K562 (cell line): Measurements from ENCODE around the gene POP5. TPM values are rescaled to one million over a fixed set of nuclear protein-coding genes. Genes with fewer than 3 reads are reported as not detected.

Experiments used
- CBX8 ChIP-seq: fragments of 200-600 bp; sonication (generic); IDR thresholded peaks from 2 replicates; pipeline ENCODE4 v1.6.1; 2012; ENCODE audit warnings: borderline replicate concordance, mixed run types, low read depth, mild to moderate bottlenecking, moderate library complexity, mixed read lengths, low read length, control low read depth, inconsistent platforms; ENCODE audit not compliant: poor library complexity, severe bottlenecking; ENCODE audit errors: extremely low read depth
- CREB1 ChIP-seq, 2 experiments: sonication (generic) in 1 of 2; formaldehyde crosslinking in 1 of 2; IDR thresholded peaks; 2 replicates each; pipeline versions ENCODE4 v1.6.1 to v1.8.0; 2012 to 2022; ENCODE audit warnings: inconsistent platforms in 1 of 2, mild to moderate bottlenecking in 1 of 2, missing genetic modification reagents in 1 of 2, moderate library complexity in 1 of 2
- ELF1 ChIP-seq: fragments of 200-800 bp; sonication (Bioruptor generic); IDR thresholded peaks from 2 replicates; pipeline ENCODE4 v1.6.1; 2016; ENCODE audit warnings: missing genetic modification characterization, missing compliant biosample characterization
- FOXK1 ChIP-seq: sonication (generic); formaldehyde crosslinking; IDR thresholded peaks from 2 replicates; pipeline ENCODE4 v1.8.0; 2022; ENCODE audit warnings: missing genetic modification reagents, mild to moderate bottlenecking, borderline replicate concordance
- FOXK2 ChIP-seq, 2 experiments: fragments of 450-650 bp; IDR thresholded peaks in 1 of 2; conservative IDR thresholded peaks in 1 of 2; 2 replicates each; pipeline ENCODE4 v1.6.1; 2016; ENCODE audit warnings: low read depth in 2 of 2, mild to moderate bottlenecking in 1 of 2
- KDM1A ChIP-seq, 2 experiments: fragments of 450-650 bp; IDR thresholded peaks; 2 replicates each; pipeline ENCODE4 v1.6.1; 2016; ENCODE audit warnings: mild to moderate bottlenecking in 2 of 2
- MAFG ChIP-seq: fragments of 450-650 bp; conservative IDR thresholded peaks from 2 replicates; pipeline ENCODE4 v1.6.1; 2016; ENCODE audit warnings: missing genetic modification characterization, missing compliant biosample characterization
- MIER1 ChIP-seq: fragments of 450-650 bp; IDR thresholded peaks from 2 replicates; pipeline ENCODE4 v1.6.1; 2016; ENCODE audit warnings: antibody characterized with exemption, mild to moderate bottlenecking, low read depth
- NELFE ChIP-seq: IDR thresholded peaks from 2 replicates; pipeline ENCODE4 v1.6.1; 2011; ENCODE audit warnings: mild to moderate bottlenecking; ENCODE audit not compliant: insufficient read depth, insufficient read length
- NFE2 ChIP-seq: IDR thresholded peaks from 2 replicates; pipeline ENCODE4 v1.6.1; 2014; ENCODE audit warnings: antibody characterized with exemption, low read depth
- NFRKB ChIP-seq: fragments of 450-650 bp; IDR thresholded peaks from 2 replicates; pipeline ENCODE4 v1.6.1; 2016; ENCODE audit warnings: low read depth
- REST ChIP-seq, 2 experiments: fragments of 450-650 bp; formaldehyde crosslinking in 1 of 2; IDR thresholded peaks; 2 replicates each; pipeline versions ENCODE4 v1.4.0 to v1.6.1; 2014 to 2020; ENCODE audit warnings: mild to moderate bottlenecking in 2 of 2, borderline replicate concordance in 1 of 2, low read depth in 1 of 2
- SRSF1 ChIP-seq: fragments of 200-400 bp; formaldehyde crosslinking; IDR thresholded peaks from 2 replicates; pipeline ENCODE4 v1.6.1; 2017; ENCODE audit warnings: mild to moderate bottlenecking, low read depth, low read length, moderate library complexity
- STAG1 ChIP-seq: sonication (generic); formaldehyde crosslinking; IDR thresholded peaks from 2 replicates; pipeline ENCODE4 v1.5.0; 2020; ENCODE audit warnings: missing genetic modification reagents, borderline replicate concordance
- polyA plus RNA-seq, 8 experiments: library from polyadenylated mRNA; depleted of rRNA in 4 of 8; stranded (reverse) in 5 of 8; unstranded in 3 of 8; fragments of >200 nt; fragmentation: Nextera tagmentation in 2 of 8; fragmentation: Illumina TruSeq in 1 of 8; extraction: Ambion mirVana in 2 of 8; extraction: Trizol in 1 of 8; gene quantifications; 2 replicates each; pipeline versions ENCODE4 v1.2.1 to v1.2.3, GENCODE V29; 2011 to 2014; ENCODE audit warnings: inconsistent platforms in 1 of 8, missing spikeins in 1 of 8
- total RNA-seq, 7 experiments: library from RNA; depleted of rRNA in 6 of 7; stranded (reverse); fragments of >200 nt in 6 of 7; fragmentation: Illumina TruSeq in 2 of 7; extraction: Trizol in 2 of 7; gene quantifications; 2 replicates each; pipeline versions ENCODE4 v1.2.1 to v1.2.3, GENCODE V29; 2011 to 2021; ENCODE audit warnings: low replicate concordance in 1 of 7
- TF ChIP-seq, protein P1 (sequence below): sonication (generic); formaldehyde crosslinking; IDR thresholded peaks from 2 replicates; pipeline ENCODE4 v1.8.0; 2022; ENCODE audit warnings: missing genetic modification reagents, mild to moderate bottlenecking, borderline replicate concordance
- TF ChIP-seq, protein P2 (sequence below): sonication (generic); formaldehyde crosslinking; IDR thresholded peaks from 2 replicates; pipeline ENCODE4 v1.8.1; 2023; ENCODE audit warnings: mild to moderate bottlenecking, missing genetic modification reagents

POP5 gene
- total and polyA plus RNA-seq, 9 of the 15 experiments (the other 6 are each of a cell fraction or from before 2014, with no cell fraction given) = 57.5 to 253 (median 73.8) TPM

GRCh38 chr12:120539303-120539702 lies 41.9 kb downstream of the POP5 start (continued):
- no peak for TF ChIP-seq ELF1 (tag)
- no peak for TF ChIP-seq NFRKB
- no peak for TF ChIP-seq CREB1 (IDR thresholded peaks at IDR 0.05)
- TF ChIP-seq CREB1 (CRISPR knock-in tag; IDR thresholded peaks at IDR 0.05) = no peak
- no peak for TF ChIP-seq STAG1 (CRISPR knock-in tag)
- TF ChIP-seq, protein P1, sequence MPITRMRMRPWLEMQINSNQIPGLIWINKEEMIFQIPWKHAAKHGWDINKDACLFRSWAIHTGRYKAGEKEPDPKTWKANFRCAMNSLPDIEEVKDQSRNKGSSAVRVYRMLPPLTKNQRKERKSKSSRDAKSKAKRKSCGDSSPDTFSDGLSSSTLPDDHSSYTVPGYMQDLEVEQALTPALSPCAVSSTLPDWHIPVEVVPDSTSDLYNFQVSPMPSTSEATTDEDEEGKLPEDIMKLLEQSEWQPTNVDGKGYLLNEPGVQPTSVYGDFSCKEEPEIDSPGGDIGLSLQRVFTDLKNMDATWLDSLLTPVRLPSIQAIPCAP (CRISPR knock-in tag) = no peak
- TF ChIP-seq MAFG = peak; percentile 87
- TF ChIP-seq SRSF1 = no peak
- TF ChIP-seq MIER1 = no peak
- TF ChIP-seq FOXK2 (conservative IDR thresholded peaks at IDR 0.05 in 1 of 2, IDR thresholded peaks at IDR 0.05 in 1 of 2; ENCODE audit: low read depth in 2 of 2) = 0 out of 4 replicates have a peak, but pooled peaks of 1 of the 2 experiments have one; percentile 23
- TF ChIP-seq, protein P2, sequence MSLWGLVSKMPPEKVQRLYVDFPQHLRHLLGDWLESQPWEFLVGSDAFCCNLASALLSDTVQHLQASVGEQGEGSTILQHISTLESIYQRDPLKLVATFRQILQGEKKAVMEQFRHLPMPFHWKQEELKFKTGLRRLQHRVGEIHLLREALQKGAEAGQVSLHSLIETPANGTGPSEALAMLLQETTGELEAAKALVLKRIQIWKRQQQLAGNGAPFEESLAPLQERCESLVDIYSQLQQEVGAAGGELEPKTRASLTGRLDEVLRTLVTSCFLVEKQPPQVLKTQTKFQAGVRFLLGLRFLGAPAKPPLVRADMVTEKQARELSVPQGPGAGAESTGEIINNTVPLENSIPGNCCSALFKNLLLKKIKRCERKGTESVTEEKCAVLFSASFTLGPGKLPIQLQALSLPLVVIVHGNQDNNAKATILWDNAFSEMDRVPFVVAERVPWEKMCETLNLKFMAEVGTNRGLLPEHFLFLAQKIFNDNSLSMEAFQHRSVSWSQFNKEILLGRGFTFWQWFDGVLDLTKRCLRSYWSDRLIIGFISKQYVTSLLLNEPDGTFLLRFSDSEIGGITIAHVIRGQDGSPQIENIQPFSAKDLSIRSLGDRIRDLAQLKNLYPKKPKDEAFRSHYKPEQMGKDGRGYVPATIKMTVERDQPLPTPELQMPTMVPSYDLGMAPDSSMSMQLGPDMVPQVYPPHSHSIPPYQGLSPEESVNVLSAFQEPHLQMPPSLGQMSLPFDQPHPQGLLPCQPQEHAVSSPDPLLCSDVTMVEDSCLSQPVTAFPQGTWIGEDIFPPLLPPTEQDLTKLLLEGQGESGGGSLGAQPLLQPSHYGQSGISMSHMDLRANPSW (CRISPR knock-in tag) = no peak
- TF ChIP-seq FOXK1 (CRISPR knock-in tag) = no peak
- TF ChIP-seq NFE2 = peak; percentile 71
- no peak for TF ChIP-seq KDM1A (IDR thresholded peaks at IDR 0.05)
- TF ChIP-seq REST (IDR thresholded peaks at IDR 0.05; ENCODE audit: borderline replicate concordance) = no peak
- TF ChIP-seq REST (CRISPR knock-in tag; IDR thresholded peaks at IDR 0.05; ENCODE audit: low read depth) = no peak
- TF ChIP-seq NELFE = no peak
- no peak for TF ChIP-seq CBX8
